Measurements from ENCODE around the gene FCGR3B.
"Not testable (repeated sequence)": the region's sequence is repeated elsewhere in the genome, so short reads cannot be mapped to it uniquely, and the experiment has no call there.

DNA sequence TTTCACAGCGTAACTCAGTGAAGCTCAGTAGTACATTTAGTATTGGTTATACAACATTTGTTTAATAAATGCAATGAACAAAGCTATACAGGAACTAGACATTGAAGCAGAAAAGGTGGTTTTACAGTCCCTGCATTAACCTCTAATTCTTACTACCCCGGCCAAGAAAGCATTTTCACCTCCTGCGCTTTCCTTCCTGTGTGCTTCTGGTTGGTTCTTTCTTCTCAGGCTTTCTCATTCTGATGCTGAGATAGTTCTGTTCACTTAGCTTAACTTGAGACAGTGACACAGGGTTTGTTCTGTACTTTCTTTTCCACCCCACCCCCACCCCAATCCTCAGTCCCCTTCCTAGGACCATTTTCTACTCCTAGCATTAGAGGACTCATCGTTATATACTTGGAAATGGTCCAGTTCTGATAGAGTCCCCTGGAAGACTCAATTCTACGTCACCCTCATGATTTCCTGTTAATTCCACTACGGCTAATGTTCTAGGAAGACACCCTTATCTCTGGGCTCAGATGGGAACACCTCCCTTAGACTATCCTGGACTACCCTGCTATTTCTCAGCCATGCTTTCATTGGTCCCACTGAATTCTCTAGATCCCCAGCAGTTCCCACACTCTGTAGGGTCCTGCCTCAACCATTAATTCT, 7.5 kb downstream of the FCGR3B start:
- TF ChIP-seq POLR2A (IDR thresholded peaks at IDR 0.05; ENCODE audit: borderline replicate concordance, extremely low read depth, insufficient read depth, insufficient read length); SP1 (IDR thresholded peaks at IDR 0.05; ENCODE audit: low read depth); CEBPB (IDR thresholded peaks at IDR 0.05; ENCODE audit: low read depth); CTCF (IDR thresholded peaks at IDR 0.05 in 2 of 3, conservative IDR thresholded peaks at IDR 0.05 in 1 of 3; ENCODE audit: borderline replicate concordance in 1 of 3, insufficient read depth in 1 of 3, low read depth in 2 of 3, low read length in 2 of 3); REST (IDR thresholded peaks at IDR 0.05; ENCODE audit: low read depth); YY1 (IDR thresholded peaks at IDR 0.05; ENCODE audit: extremely low read depth, insufficient replicate concordance, low read depth, low read length): not testable (repeated sequence)
